GM12892 (cell line): ENCODE results near the gene APBB2.

ENCODE experiments used
- POLR2A ChIP-seq: IDR thresholded peaks from 2 replicates; pipeline ENCODE4 v1.6.1; 2011; ENCODE audit warnings: low read depth, low read length, control low read depth
- POLR2AphosphoS5 ChIP-seq: IDR thresholded peaks from 2 replicates; pipeline ENCODE4 v1.6.1; 2011; ENCODE audit warnings: low read depth, low read length, control low read depth
- TAF1 ChIP-seq: IDR thresholded peaks from 2 replicates; pipeline ENCODE4 v1.6.1; 2011; ENCODE audit warnings: low read depth, mild to moderate bottlenecking, control low read depth, low read length, borderline replicate concordance

GRCh38 chr4:41241919-41242318 lies 27.6 kb upstream of the APBB2 start:
- no peak for TF ChIP-seq POLR2A
- no peak for TF ChIP-seq POLR2AphosphoS5
- no peak for TF ChIP-seq TAF1
